DMS79 treated with DMSO at 0.1 percent for 48 hours (cell line): ENCODE measurements around the gene ST3GAL6.

Experiments used
- DNase-seq: peaks from one replicate; lab custom pipeline; 2025; lab: John Stamatoyannopoulos, UW

The ST3GAL6 gene

DNA sequence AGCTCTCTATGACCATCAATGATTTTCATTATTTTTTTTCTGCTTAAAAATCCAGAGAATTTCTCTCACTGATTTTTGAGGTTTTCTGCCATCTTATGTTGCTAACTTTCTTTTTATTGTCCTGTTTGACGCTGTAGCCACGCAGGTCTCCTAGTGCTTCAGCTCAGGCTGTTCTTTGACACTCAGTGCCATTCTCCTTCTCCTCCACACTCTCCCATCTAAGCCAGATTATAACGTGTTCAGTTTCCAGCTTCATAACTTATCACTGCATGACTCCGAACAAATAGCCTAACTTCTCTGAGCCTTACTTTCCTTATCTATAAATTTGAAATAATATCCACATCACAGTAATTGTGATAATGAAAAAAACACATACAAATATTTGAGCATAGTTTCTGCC, 22.8 kb upstream of the ST3GAL6 start:
- DNase-seq: no peak

DNA sequence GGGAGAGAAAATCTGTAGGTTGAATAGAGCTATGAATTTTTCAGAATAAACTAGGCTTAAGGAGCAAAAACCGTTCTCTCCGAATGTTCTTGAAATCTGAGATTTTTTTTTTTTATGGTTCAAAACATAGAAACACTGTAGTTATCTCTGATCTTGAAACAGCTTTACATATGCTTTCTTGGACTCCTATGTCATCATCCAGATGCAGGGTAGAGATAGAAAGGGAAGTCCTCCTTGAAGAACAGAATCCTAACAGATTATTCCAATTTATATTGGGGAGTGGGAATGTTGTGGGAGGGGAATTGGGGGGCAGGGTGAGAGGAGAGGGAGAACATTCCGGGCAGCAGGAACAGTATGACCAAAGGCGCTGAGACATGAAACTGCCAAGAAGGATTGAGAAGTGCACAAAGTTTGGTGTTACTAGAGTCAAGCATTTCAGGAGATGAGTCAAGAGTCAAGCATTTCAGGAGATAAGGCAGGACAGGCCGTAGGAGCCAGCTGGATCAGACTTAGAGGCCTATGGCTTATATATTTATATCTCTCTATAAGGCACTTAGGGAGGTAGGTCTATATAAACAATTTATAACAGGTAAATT, 21.9 kb upstream of the ST3GAL6 start:
- no peak for DNase-seq

DNA sequence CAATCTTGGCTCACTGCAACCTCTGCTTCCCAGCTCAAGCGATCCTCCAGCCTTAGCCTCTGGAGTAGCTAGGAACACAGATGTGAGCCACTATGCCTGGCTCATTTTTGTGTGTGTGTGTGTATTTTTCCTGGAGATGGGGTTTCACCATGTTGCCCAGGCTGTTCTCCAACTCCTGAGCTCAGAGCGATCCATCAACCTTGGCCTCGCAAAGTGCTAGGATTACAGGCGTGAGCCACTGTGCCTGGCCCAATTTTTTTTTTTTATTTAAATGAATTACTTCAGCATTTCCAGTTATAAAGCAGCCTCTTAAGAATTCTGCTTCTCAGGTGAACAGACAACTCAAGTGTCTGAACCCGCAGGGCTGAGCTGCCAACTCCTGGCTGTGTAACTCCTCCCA, 20.1 kb upstream of the ST3GAL6 start:
- DNase-seq: no peak

DNA sequence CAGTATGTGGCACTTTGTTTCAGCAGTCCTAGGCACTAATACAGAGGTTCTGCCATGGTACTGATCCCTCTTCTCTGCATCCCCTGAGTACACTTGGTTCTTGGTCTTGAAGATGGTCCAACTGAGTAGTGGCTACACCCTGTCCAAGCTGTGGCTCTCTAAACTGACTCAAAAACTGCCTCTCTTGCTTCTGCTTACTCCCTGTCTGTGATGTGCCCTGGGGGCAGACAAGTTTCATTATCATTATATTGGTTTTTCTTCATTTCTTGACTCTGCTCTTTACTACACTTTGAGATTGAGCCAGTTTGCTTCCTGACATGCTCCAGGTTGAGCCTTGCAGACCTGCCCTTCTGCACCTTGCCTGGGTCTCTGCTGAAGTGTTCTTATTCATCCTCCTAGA, 18.9 kb upstream of the ST3GAL6 start:
- no peak for DNase-seq

DNA sequence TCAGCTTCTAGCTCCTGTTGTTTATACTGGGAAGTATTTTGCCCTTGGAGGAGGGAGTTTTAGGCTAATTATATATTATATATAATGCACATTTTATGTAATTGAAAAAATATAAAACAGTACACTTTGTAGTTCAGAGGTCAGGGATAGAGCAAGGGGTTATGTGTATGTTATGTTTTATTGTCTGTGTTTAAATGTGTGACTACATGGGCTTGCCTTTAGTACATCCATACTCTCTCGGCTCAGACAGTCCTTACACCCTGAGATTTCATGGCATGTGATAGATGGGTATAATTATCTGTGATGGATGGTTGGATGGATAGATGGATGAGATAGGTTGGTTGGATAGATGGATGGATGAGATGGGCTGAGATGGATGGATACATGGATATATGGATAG, 17.4 kb upstream of the ST3GAL6 start:
- no peak for DNase-seq

DNA sequence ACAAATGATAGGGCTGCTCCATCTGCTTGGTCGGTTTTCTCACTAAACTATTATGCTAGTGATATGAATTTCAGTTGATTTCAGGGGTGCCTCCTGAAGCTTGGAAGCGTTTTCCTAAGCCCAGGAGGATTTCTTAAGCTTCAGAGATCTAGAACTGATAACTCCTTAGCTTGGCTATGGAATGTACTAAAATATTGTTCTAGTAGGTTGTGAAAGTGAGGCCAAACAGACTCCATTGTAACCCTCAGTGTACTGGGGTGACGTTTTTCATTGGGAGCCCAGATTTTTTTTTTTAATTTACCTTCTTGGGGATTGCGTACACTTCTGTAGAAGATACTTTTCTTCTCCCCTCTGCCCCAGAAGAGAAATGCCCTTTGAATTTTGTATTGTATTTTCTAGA, 17.0 kb upstream of the ST3GAL6 start:
- DNase-seq: no peak

DNA sequence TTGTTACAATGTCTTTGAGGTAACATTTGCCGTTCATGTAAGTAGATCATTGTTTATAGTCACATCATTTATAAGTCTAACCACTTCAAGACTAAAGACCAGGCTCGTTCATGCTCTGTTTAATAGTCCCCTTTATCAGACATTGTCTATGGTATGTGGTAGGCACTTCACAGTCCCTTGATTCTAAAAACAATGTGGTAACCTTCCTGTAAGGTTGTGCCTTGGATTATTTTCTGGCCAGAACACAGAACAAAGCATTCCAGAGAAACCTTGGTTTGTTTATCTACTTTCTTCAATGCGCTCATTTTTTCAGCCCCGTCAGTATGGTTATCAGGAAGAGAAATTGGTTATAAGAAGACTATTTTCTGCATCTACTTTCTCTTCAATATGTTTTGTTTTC, 16.3 kb upstream of the ST3GAL6 start:
- DNase-seq: no peak

DNA sequence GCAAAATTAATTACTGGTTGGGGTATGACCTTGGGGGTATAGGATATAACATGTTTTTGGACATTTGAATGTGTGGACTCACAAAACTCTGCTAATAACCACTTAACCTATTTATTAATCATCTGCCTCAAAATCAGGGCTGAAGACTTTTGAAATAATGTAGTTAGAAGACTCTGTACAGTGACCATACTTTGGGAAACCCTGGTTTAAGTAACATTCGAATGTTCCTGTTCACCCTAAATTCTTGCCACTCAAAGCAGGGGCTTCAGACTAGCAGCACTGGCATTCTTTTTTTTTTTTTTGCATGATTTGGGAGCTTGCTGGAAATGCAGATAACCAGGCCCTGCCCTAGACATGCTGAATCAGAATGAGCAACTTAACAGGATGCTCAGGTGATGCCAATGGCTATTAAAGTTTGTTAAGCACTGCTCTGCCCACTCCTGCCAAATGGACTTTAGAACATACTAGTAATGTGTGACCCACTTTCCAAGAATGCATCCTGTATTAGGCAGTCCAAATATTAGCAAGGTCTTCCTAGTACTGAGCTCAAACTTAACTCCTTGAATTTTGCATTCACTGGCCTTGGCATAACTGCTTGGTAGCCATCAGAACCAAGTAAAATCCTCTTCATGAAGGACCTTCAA, 12.7 kb upstream of the ST3GAL6 start:
- no peak for DNase-seq

DNA sequence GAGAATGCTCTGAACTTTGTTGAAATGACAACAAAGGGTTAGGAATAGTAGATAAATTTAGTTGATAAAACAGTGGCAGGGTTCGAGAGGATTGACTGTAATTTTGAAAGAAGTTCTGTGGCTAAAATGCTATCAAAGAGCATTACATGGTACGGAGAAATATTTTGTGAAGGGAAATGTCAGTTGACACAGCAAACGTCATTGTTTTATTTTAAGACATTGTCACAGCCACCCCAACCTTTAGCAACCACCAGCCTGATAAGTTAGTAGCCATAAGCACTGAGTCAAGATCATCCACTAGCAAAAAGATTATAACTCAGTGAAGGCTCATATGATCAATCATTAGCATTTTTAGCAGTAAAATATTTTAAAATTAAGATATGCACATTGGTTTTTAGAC, 8.7 kb upstream of the ST3GAL6 start:
- DNase-seq: no peak

DNA sequence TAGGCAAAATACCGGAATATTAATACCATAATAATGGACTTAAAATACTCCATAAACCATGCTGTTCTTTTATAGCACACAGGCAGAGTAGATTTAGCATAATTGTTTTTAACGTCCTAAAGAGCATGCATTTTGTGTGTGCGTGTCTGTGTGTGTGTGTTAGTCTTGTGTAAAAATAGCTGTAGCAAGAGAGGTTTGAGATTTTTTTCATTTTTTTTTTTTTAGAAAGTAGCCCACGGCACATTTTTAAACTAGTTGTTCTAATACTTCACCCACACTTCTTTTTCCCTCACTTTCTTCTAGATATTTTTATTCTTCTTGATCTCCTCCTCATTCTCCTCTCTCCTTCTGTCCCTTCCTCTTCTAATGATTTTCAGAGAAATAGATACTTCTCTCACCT, 7.5 kb upstream of the ST3GAL6 start:
- DNase-seq: no peak

DNA sequence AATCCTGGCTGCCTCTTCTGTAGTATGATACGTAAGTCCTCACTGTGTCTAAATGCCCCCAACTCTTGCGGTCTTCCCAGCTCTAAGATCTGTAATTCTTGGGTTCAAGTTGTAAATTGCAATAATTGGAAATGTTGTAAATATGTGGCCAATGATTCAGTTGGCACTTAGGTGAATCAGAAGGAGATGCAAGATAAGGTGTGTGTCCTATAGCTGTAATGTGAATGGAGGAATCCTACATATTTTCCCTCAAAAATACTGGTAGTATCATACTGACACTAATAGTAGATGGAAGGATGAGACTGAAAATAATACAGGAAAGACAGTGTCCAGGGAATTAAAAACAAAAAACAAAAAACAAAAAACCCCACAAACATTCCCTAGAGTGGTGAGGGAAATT, 3.5 kb upstream of the ST3GAL6 start:
- DNase-seq: no peak

DNA sequence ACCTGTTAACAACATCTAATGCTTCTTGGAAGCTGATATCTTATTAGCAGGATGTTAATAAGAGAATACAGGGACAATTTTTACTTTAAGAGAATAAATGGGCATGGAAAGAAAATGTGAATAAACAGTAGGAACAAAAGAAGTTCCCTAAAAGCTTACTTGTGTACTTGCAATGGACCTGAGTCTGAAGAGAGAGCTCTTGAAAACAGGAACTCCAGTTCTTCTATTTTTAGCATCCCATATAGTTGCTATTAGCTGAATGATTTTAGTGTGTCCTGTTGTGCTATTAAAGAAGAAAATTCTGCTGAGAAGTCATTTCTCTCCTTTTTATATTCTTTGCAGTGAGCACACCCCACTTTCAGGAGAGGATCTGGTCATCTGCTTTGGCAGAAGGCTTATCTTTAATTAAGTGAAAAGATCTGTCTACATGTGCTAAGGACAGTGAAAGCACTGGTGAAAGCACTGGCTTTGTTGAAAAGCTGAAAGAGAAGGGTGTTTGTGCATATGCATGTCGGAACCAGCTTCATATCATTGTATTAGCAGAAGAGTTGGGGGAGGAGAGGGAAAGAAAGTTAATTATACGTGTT, 1.4 kb upstream of the ST3GAL6 start:
- DNase-seq: no peak

DNA sequence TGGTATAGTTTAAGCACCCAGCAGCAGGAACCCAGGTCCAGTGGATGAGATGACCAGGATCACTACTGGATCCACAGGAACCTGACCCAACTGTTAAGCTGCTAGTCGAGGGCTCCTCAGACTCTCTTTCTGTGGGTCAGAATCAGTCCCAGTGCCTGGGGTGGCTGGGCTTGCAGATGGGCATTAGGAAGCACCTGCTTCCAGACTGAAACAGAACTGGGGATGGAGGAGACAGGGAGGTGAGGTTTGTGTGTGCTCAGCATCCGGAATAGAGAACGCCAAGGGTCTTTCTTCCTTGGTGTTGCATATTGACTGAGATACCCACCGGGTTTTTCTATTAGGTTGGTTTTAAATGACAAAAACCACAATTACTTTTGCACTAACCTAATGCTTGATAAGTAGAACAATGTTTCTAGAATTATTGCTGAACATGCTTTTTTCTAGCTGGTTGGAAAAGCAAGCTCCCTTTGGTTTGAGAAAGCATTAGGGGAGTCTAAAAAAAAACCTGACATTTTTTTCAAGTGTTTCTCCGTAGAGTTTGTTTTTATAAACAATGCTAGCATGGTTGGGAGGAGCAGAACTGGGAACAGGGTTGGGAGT, 779 bp downstream of the ST3GAL6 start:
- no peak for DNase-seq

DNA sequence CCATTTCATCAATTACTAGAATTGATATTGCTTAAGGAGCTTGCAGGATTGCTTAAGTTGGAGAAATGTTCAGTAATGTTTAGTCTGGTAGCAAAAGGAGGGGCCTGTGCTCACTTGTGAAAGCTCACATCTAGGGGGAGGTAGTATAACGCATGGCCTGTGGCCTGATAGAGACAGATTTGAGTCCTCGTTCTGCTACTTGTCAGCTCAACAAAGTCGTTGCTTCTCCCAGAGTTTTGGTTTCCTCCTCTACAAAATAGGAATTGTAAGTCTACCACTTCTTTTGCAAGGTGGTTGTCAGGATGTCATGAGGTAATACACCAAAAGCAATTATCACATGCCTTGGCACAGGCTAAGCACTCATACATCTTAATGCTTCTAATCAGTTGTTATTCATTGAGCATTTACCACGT, 1.3 kb downstream of the ST3GAL6 start:
- no peak for DNase-seq

DNA sequence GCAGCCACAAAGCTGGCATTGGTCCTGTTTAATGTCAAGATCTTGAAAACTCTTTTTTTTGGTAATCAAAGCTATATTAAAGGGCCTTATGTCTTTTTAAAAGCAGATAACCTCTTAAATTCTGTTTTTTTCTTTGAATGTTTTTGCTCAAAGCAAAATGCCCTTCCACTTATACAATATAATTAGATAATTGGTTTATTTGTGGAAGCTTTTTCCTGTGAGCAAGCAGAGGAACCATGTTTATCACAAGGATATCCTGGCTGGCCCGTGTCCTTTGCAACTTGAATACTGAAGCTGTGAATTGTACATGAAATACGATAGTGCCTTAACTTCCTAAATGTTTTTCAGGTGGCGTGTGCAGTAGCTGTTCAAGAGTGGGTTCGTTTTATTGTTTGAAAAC, 2.6 kb downstream of the ST3GAL6 start:
- DNase-seq: no peak

DNA sequence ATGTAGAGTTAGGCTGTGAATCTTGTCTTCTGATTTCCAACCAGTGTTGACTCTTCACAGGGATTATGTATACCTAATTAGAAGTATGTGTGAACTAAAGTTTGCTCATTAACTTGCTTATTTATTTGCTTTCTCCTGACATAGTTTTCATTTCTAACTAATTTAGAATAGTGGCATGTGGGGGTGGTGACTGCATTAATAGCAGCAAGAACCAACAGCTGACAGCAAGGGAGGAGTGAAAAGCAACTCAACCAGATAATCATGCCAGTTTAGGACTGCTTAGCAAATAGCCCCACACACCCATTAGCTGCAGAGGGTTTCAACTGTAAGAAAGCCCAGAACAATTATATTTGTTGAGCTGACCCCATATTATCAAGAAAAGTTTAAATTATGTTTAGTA, 3.8 kb downstream of the ST3GAL6 start:
- DNase-seq: no peak

DNA sequence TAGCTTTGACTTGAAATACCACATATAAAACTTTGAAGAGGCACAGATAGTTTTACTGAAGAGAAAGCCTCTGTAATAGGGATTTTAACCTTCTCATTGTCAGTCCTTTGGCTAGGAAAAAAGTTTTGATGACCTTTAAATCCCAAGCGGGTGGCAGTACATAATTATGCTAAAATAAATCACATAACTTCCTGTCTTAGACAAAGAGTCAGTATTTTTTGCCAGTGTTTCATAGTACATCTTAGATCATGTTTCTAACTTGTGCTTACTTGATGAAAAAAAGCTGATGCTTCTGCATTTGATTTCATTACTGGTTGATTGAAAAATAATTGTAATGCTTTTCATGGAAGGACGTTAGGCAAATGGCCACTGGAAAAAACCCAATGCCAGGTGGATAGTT, 5.8 kb downstream of the ST3GAL6 start:
- DNase-seq: no peak

DNA sequence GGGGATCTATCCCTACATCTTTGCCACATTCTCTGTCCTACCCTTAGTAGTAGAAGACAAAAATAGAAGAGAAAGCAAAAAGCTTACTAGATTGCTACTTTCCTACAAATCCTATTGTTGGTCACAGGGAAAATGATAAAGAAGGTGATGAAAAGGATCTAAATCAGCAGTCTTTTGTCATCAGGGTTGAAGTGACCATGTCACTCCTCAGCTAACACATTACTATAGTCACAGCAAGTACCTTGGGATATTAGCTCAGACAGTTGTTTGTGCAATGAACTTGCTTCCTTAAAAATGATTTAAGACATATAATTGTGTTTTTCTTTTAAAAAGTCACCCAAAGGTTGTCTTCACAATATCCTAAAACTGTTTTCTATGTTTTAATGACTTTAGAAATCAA, 6.3 kb downstream of the ST3GAL6 start:
- no peak for DNase-seq

DNA sequence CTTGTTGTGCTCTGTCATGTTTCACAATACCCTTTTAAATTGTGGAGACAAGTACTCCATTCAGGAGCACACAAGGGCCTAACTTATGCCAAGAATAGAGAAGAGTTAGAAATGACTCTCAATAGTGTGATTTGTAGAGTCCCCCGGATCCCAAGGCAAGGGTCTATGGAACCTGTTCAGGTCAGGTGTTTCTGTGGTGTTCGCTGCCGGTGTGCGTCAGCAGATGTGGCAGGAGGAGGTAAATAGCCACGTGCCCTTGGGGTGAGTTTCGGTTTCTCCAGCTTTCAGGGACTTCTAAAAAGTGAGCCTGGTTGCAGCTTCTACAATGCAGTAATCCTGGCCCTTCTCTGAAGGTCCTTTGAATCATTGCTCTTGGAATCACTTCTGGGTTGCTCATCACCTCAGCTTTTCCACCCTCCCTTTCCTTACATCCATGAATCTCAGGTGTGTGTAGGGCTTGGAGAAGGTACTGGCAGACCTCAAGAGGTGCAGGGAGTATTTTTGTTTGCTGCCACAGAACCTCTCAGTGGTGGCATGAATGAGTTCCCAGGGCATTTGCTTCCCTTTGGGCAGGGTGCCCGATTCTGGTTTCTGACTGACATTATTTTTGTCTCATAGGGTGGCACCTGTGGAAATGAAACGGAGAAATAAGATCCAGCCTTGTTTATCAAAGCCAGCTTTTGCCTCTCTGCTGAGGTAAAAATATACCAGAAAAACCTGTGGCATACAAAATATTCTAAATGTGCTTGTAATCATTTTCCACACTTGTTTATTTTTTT, 7.3 kb downstream of the ST3GAL6 start:
- DNase-seq: peak; percentile 13

DNA sequence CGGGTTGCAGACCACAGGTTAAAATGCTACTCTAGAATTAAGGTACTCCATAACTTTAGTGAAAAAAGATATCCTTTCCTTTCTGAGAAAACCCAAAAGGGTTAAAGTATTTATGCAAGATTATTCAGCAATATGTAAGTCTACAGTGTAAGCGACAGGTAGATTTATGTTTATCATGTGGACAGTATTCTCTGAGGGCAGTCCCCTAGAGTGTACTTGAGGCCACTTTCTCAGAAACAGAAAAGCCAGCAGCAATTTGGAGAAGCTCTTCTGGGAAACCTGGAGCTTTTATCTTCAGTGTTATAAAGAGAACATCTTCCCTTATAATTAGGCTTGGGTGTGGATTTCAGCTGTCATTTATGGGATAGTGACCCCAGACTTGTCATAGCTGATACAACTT, 8.9 kb downstream of the ST3GAL6 start:
- DNase-seq: no peak

DNA sequence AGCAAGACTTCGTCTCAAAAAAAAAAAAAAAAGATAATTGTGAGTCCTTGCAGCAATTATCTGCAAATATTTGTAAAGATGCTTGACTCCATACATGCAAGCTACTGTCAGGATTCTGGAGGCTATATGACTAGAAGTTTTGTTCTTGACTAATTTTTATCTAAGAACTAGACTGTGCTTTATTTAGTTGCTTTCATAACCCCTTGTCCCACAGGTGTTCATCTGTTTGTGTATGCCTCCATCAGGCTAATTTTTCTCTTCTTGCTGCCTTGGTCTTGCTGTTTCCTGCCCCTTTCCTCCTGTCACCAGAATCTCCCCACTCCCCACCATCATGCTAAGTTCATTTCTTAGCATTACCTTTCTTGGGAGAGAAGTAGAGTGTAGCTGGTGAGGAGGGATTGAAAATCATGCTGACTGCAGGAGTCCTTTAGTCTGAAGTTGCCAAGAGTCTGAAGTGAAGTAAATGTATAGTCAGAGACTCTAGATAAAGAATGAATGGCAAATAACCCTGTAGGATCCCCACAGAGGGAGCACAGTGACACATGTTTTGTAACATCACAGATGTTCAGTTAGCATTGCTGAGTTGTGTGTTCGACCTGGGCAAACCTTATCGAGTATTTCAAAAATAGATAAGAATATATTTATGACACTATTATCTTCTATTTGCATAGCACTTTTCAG, 12.5 kb downstream of the ST3GAL6 start:
- no peak for DNase-seq

DNA sequence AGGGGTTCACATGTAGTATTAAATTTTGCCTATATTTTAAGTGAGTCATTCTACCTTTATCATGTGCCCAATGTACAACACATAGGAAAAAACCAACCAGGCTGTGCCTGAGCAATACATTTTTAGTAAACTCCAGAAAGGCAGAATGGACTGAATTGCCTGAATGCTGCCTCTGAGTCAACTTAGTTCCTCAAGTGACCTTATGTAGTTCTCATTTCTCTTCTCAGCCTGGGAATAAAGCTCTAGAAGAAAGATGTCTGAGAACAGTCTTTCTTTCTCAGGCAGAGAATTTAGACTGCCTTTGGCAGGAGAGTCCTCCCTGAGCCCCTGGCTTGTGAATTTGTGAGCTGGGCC, 13.0 kb downstream of the ST3GAL6 start:
- no peak for DNase-seq
